Limb (tissue), 2 donors: ENCODE data around the gene NDST1.

Experiments used
- DNase-seq, 2 donors: peaks; one replicate each; pipeline ENCODE4 v3.0.0-alpha.2; 2016; ENCODE audit errors: extremely low spot score in 2 of 2

NDST1 gene

GRCh38 chr5:150604010-150604409 lies 96.1 kb downstream of the NDST1 start:
- DNase-seq = no peak

GRCh38 chr5:150604894-150605440 lies 97.0 kb downstream of the NDST1 start:
- DNase-seq = no peak

- DNase-seq = peak in 1 of 2 donors; percentile 54
These were observed 97.6 kb downstream of the NDST1 start for GRCh38 chr5:150605546-150605945.

GRCh38 chr5:150606476-150606875 lies 98.5 kb downstream of the NDST1 start:
- no peak for DNase-seq

- DNase-seq = no peak
These were observed 99.2 kb downstream of the NDST1 start for GRCh38 chr5:150607105-150607504.
